Upper lobe of left lung (tissue), 4 donors: Measurements from ENCODE around the gene NPRL2.

Experiments
- CTCF ChIP-seq, 6 experiments: fragments of 450-650 bp in 4 of 6; fragments of 200-600 bp in 2 of 6; sonication (generic) in 2 of 6; IDR thresholded peaks; one replicate each; pipeline ENCODE4 v1.5.1; 2016 to 2019; ENCODE audit warnings: antibody characterized with exemption in 6 of 6
- EP300 ChIP-seq, 4 donors: sonication (generic); formaldehyde crosslinking; IDR thresholded peaks; one replicate each; pipeline ENCODE4 v1.5.1; 2017; ENCODE audit warnings: antibody characterized with exemption in 4 of 4, control low read depth in 2 of 4

GRCh38 chr3:50341996-50342650 is 8.5 kb downstream of the NPRL2 start:
- TF ChIP-seq CTCF (IDR thresholded peaks at IDR 0.05): no peak
- no peak for TF ChIP-seq EP300 (IDR thresholded peaks at IDR 0.05)
